ACC112 (cell line): ENCODE measurements around the gene CNTNAP4.

Experiments used
- H2AFZ ChIP-seq: fragments of 200-600 bp; sonication (generic); one replicate; pipeline ENCODE4 v1.6.0; 2017; ENCODE audit warnings: antibody characterized with exemption, low read length; ENCODE audit not compliant: unreplicated experiment
- H3K27ac ChIP-seq: fragments of 200-600 bp; sonication (generic); 2 replicates; pipeline ENCODE4 v1.5.1; 2014; ENCODE audit warnings: low read depth, mild to moderate bottlenecking, antibody characterized with exemption, low read length, moderate library complexity
- H3K27me3 ChIP-seq: fragments of 200-600 bp; sonication (generic); 2 replicates; pipeline ENCODE4 v1.6.1; 2014; ENCODE audit warnings: mild to moderate bottlenecking, antibody characterized with exemption, low read length, moderate library complexity, mixed read lengths; ENCODE audit not compliant: insufficient read depth
- H3K36me3 ChIP-seq: fragments of 200-600 bp; sonication (generic); 2 replicates; pipeline ENCODE4 v1.6.1; 2016; ENCODE audit warnings: mild to moderate bottlenecking, antibody characterized with exemption, low read length, moderate library complexity, mixed read lengths; ENCODE audit not compliant: insufficient read depth
- H3K4me1 ChIP-seq: fragments of 200-600 bp; sonication (generic); one replicate; pipeline ENCODE4 v1.6.1; 2016; ENCODE audit warnings: low read length, mixed read lengths; ENCODE audit not compliant: insufficient read depth, unreplicated experiment, control insufficient read depth
- H3K4me3 ChIP-seq: fragments of 200-600 bp; sonication (generic); 2 replicates; pipeline ENCODE4 v1.5.1; 2014; ENCODE audit warnings: mild to moderate bottlenecking, low read depth, low read length
- H3K79me2 ChIP-seq: fragments of 200-600 bp; sonication (generic); one replicate; pipeline ENCODE4 v1.6.0; 2016; ENCODE audit warnings: low read length; ENCODE audit not compliant: control insufficient read depth, unreplicated experiment, insufficient read depth

CNTNAP4 gene

GRCh38 chr16:76445815-76446214 lies 168.6 kb downstream of the CNTNAP4 start:
- Histone ChIP-seq H3K36me3 (no peaks in the 10 kb centered on the region), H3K79me2 (no peaks in the 10 kb centered on the region), H3K27me3 (peaks cover 5% of the 10 kb centered on the region; the same call in 1 of the 2 replicates), H3K27ac (no peak overlapping the region), H3K4me1 (no peaks in the 10 kb centered on the region), H2AFZ (no peak overlapping the region), H3K4me3 (no peak overlapping the region)

GRCh38 chr16:76446251-76446650 lies 169.1 kb downstream of the CNTNAP4 start:
- Histone ChIP-seq H3K27me3 (0 out of 2 replicates have a peak, but pooled peaks cover 4% of the 10 kb centered on the region), H3K79me2 (no peaks in the 10 kb centered on the region)

GRCh38 chr16:76450890-76451289 lies 173.7 kb downstream of the CNTNAP4 start:
- no peak overlapping the region for H3K4me3 ChIP-seq
- no peaks in the 10 kb centered on the region for H3K36me3 ChIP-seq
- no peak overlapping the region for H3K27ac ChIP-seq
- no peaks in the 10 kb centered on the region for H3K4me1 ChIP-seq
- H3K27me3 ChIP-seq: 0 out of 2 replicates have a peak, but pooled peaks cover 4% of the 10 kb centered on the region
- H2AFZ ChIP-seq: no peak overlapping the region
- no peaks in the 10 kb centered on the region for H3K79me2 ChIP-seq

More at GRCh38 chr16:76446251-76446650, 169.1 kb downstream of the CNTNAP4 start:
- no peaks in the 10 kb centered on the region for H3K4me1 ChIP-seq
- no peak overlapping the region for H2AFZ ChIP-seq
- no peak overlapping the region for H3K4me3 ChIP-seq
- H3K36me3 ChIP-seq: no peaks in the 10 kb centered on the region
- H3K27ac ChIP-seq: no peak overlapping the region

- Histone ChIP-seq H3K27me3 (no peaks in the 10 kb centered on the region), H3K27ac (no peak overlapping the region), H3K4me3 (no peak overlapping the region), H3K4me1 (no peaks in the 10 kb centered on the region), H2AFZ (no peak overlapping the region), H3K36me3 (no peaks in the 10 kb centered on the region), H3K79me2 (no peaks in the 10 kb centered on the region)
These were observed 178.1 kb downstream of the CNTNAP4 start for GRCh38 chr16:76455257-76455656.

- Histone ChIP-seq H3K27me3 (no peaks in the 10 kb centered on the region), H3K27ac (no peak overlapping the region), H3K36me3 (no peaks in the 10 kb centered on the region), H2AFZ (no peak overlapping the region), H3K4me1 (no peaks in the 10 kb centered on the region), H3K79me2 (no peaks in the 10 kb centered on the region), H3K4me3 (no peak overlapping the region)
These were observed 178.8 kb downstream of the CNTNAP4 start for GRCh38 chr16:76456016-76456415.

- Histone ChIP-seq H2AFZ (no peak overlapping the region), H3K27ac (no peak overlapping the region), H3K36me3 (no peaks in the 10 kb centered on the region), H3K27me3 (peaks cover 4% of the 10 kb centered on the region), H3K4me1 (no peaks in the 10 kb centered on the region), H3K79me2 (no peaks in the 10 kb centered on the region), H3K4me3 (no peak overlapping the region)
These were observed 181.9 kb downstream of the CNTNAP4 start for GRCh38 chr16:76459111-76459510.

GRCh38 chr16:76461836-76462235 lies 184.6 kb downstream of the CNTNAP4 start:
- no peak overlapping the region for H3K4me3 ChIP-seq
- no peak overlapping the region for H2AFZ ChIP-seq
- H3K27me3 ChIP-seq: peaks cover 11% of the 10 kb centered on the region
- H3K4me1 ChIP-seq: no peaks in the 10 kb centered on the region
- H3K27ac ChIP-seq: no peak overlapping the region
- H3K36me3 ChIP-seq: no peaks in the 10 kb centered on the region
- no peaks in the 10 kb centered on the region for H3K79me2 ChIP-seq

GRCh38 chr16:76464955-76465620 lies 187.9 kb downstream of the CNTNAP4 start:
- Histone ChIP-seq H3K36me3 (no peaks in the 10 kb centered on the region), H3K4me3 (no peak overlapping the region), H3K27ac (no peak overlapping the region), H2AFZ (no peak overlapping the region), H3K4me1 (no peaks in the 10 kb centered on the region), H3K79me2 (no peaks in the 10 kb centered on the region), H3K27me3 (peaks cover 11% of the 10 kb centered on the region)

- no peak overlapping the region for H2AFZ ChIP-seq
- H3K36me3 ChIP-seq: no peaks in the 10 kb centered on the region
- H3K27me3 ChIP-seq: peaks cover 7% of the 10 kb centered on the region
- H3K79me2 ChIP-seq: no peaks in the 10 kb centered on the region
- H3K4me1 ChIP-seq: no peaks in the 10 kb centered on the region
- no peak overlapping the region for H3K4me3 ChIP-seq
- H3K27ac ChIP-seq: no peak overlapping the region
These were observed 189.7 kb downstream of the CNTNAP4 start for GRCh38 chr16:76466871-76467270.

- H3K27me3 ChIP-seq: peaks cover 7% of the 10 kb centered on the region; the same call in 1 of the 2 replicates
- H3K4me1 ChIP-seq: no peaks in the 10 kb centered on the region
- no peak overlapping the region for H3K27ac ChIP-seq
- H3K36me3 ChIP-seq: no peaks in the 10 kb centered on the region
- no peak overlapping the region for H2AFZ ChIP-seq
- H3K4me3 ChIP-seq: no peak overlapping the region
- no peaks in the 10 kb centered on the region for H3K79me2 ChIP-seq
These were observed 196.8 kb downstream of the CNTNAP4 start for GRCh38 chr16:76474048-76474447.

GRCh38 chr16:76478105-76478504 lies 200.9 kb downstream of the CNTNAP4 start:
- Histone ChIP-seq H3K27ac (no peak overlapping the region), H3K27me3 (peaks cover 14% of the 10 kb centered on the region; the same call in 1 of the 2 replicates), H3K4me1 (no peaks in the 10 kb centered on the region), H2AFZ (no peak overlapping the region), H3K36me3 (no peaks in the 10 kb centered on the region), H3K4me3 (no peak overlapping the region), H3K79me2 (no peaks in the 10 kb centered on the region)
